HepG2 (cell line): ENCODE data around the gene PKNOX2. TPM values are rescaled to one million over a fixed set of nuclear protein-coding genes. Genes with fewer than 3 reads are reported as not detected.

Experiments used
- ATAC-seq: fragments of 200-7000 bp; cut with Tn5 transposase; 3 replicates; pipeline ENCODE4 v1.9.1; 2020; ENCODE audit warnings: mild to moderate bottlenecking, moderate library complexity
- BruUV-seq: library from RNA; stranded (reverse); fragments of 400-500 nt; replicated peaks from 2 replicates; lab custom pipeline; 2021; lab: Mats Ljungman, UMichigan
- CTCF ChIA-PET: fragments of 300-600 bp; formaldehyde crosslinking; extraction: SDS; loops from one replicate; lab custom pipeline; 2021; ENCODE audit warnings: low total read pairs, inconsistent platforms, low intra/inter-chr PET ratio; lab: Yijun Ruan, JAX
- POLR2A ChIA-PET: fragments of 350-600 bp; sonication (Branson Sonifier 250); formaldehyde crosslinking; loops from one replicate; lab custom pipeline; 2020; ENCODE audit warnings: antibody characterized with exemption, inconsistent platforms; lab: Yijun Ruan, JAX
- DNase-seq: peaks from one replicate; pipeline ENCODE4 v3.0.0-alpha.2; 2015; ENCODE audit warnings: low spot score
- FAIRE-seq: peaks from 3 replicates; lab custom pipeline; 2011; peaks lifted over from hg19 to GRCh38; lab: Jason Lieb, UNC
- H2AFZ ChIP-seq: one replicate; pipeline ENCODE4 v1.6.1; 2011; ENCODE audit warnings: low read length, inconsistent platforms
- H3K27ac ChIP-seq: fragments of 300-600 bp; 3 replicates; pipeline ENCODE4 v1.8.0; 2011; ENCODE audit warnings: mixed run types, mild to moderate bottlenecking, mixed read lengths, low read length, inconsistent platforms; ENCODE audit not compliant: insufficient read depth; ENCODE audit errors: extremely low read length
- H3K27me3 ChIP-seq, 2 experiments: fragments of 200-600 bp in 1 of 2; 2 replicates in 1 of 2; 3 replicates in 1 of 2; pipeline versions ENCODE4 v1.6.0 to v1.8.0; 2011; ENCODE audit warnings: low read length in 2 of 2, mild to moderate bottlenecking in 2 of 2, moderate library complexity in 2 of 2, inconsistent platforms in 1 of 2; ENCODE audit not compliant: insufficient read depth in 2 of 2, control insufficient read depth in 1 of 2
- H3K36me3 ChIP-seq, 2 experiments: fragments of 200-600 bp in 1 of 2; replicated peaks in 1 of 2; 2 replicates in 1 of 2; 3 replicates in 1 of 2; pipeline versions ENCODE4 v1.5.1 to v1.8.0; 2011; ENCODE audit warnings: low read length in 2 of 2, inconsistent platforms in 1 of 2; ENCODE audit not compliant: insufficient read depth in 2 of 2, control insufficient read depth in 1 of 2
- H3K4me1 ChIP-seq: 2 replicates; pipeline ENCODE4 v1.5.1; 2012; ENCODE audit warnings: low read length, inconsistent platforms; ENCODE audit not compliant: insufficient read depth
- H3K4me2 ChIP-seq: 2 replicates; pipeline ENCODE4 v1.6.0; 2011; ENCODE audit warnings: low read depth, low read length, inconsistent platforms
- H3K4me3 ChIP-seq, 3 experiments: fragments of 200-600 bp in 1 of 3; sonication (generic), shearing (Covaris generic) in 1 of 3; replicated peaks in 1 of 3; 2 replicates each; pipeline ENCODE4 v1.5.1; 2011 to 2016; ENCODE audit warnings: low read length in 3 of 3, inconsistent platforms in 2 of 3, low read depth in 2 of 3, mild to moderate bottlenecking in 2 of 3, control low read depth in 1 of 3, mixed read lengths in 1 of 3; ENCODE audit not compliant: insufficient read depth in 1 of 3
- H3K79me2 ChIP-seq: one replicate; pipeline ENCODE4 v1.6.1; 2011; ENCODE audit warnings: low read length, inconsistent platforms; ENCODE audit not compliant: insufficient read depth
- H3K9ac ChIP-seq: 2 replicates; pipeline ENCODE4 v1.6.0; 2011; ENCODE audit warnings: mild to moderate bottlenecking, low read depth, low read length, inconsistent platforms; ENCODE audit not compliant: insufficient read depth
- H3K9me3 ChIP-seq: 2 replicates; pipeline ENCODE4 v1.5.1; 2012; ENCODE audit warnings: mild to moderate bottlenecking, low read length
- H4K20me1 ChIP-seq: 2 replicates; pipeline ENCODE4 v1.6.0; 2011; ENCODE audit warnings: inconsistent platforms, mild to moderate bottlenecking, low read length, moderate library complexity; ENCODE audit not compliant: insufficient read depth
- CENPT ChIP-seq: sonication (generic); formaldehyde crosslinking; IDR thresholded peaks from 2 replicates; pipeline ENCODE4 v1.8.0; 2022; ENCODE audit warnings: low read depth, mild to moderate bottlenecking, moderate library complexity, missing genetic modification reagents
- IRF2 ChIP-seq: IDR thresholded peaks from 2 replicates; pipeline ENCODE4 v1.6.1; 2018; ENCODE audit warnings: missing genetic modification reagents, missing compliant biosample characterization
- TBX3 ChIP-seq: fragments of 450-650 bp; IDR thresholded peaks from 2 replicates; pipeline ENCODE4 v1.6.1; 2017; ENCODE audit warnings: antibody characterized with exemption, mild to moderate bottlenecking, inconsistent platforms, borderline replicate concordance
- WGBS: methylation state at CpG from one replicate; pipeline ENCODE4 v1.1.6; 2017; ENCODE audit warnings: low lambda C conversion rate; 5-methylcytosine and 5-hydroxymethylcytosine counted together
- in situ Hi-C: cut with HindIII; loops from 2 replicates; pipeline ENCODE4 v1.10.0; 2017; ENCODE audit warnings: low pct_unique_long_range_greater_than_20kb; ENCODE audit not compliant: extremely low pct_ligation_motif_present
- intact Hi-C: fragments of 100-400 bp; cut with micrococcal nuclease; formaldehyde crosslinking; loops from one replicate; pipeline ENCODE4 v1.10.0; 2022; ENCODE audit not compliant: unreplicated experiment
- polyA plus RNA-seq, 8 experiments: library from polyadenylated mRNA; depleted of rRNA in 3 of 8; stranded (reverse) in 7 of 8; unstranded in 1 of 8; fragments of >200 nt; fragmentation: Illumina TruSeq in 4 of 8; extraction: Trizol in 4 of 8; gene quantifications; 2 replicates each; pipeline versions ENCODE4 v1.2.1 to v1.2.3, GENCODE V29; 2011 to 2016; ENCODE audit warnings: low read depth in 4 of 8, missing spikeins in 1 of 8, mixed read lengths in 1 of 8; ENCODE audit not compliant: insufficient read depth in 1 of 8
- total RNA-seq, 5 experiments: library from RNA; depleted of rRNA; stranded (reverse); fragments of >200 nt; fragmentation: Illumina TruSeq; extraction: Trizol; gene quantifications; 2 replicates each; pipeline ENCODE4 v1.2.3, GENCODE V29; 2016; ENCODE audit warnings: low read depth in 1 of 5
- TF ChIP-seq, protein P1 (sequence below): IDR thresholded peaks from 2 replicates; pipeline ENCODE4 v1.6.1; 2012; ENCODE audit warnings: low read depth, low read length, improper control_type of control experiment
- TF ChIP-seq, protein P2 (sequence below): sonication (generic); formaldehyde crosslinking; IDR thresholded peaks from 2 replicates; pipeline ENCODE4 v1.5.1; 2020; ENCODE audit warnings: missing genetic modification reagents, mild to moderate bottlenecking, borderline replicate concordance

The PKNOX2 gene
- total and polyA plus RNA-seq, 2 of the 13 experiments (the other 11 are each of a cell fraction or from before 2014, with no cell fraction given) = not detected

DNA sequence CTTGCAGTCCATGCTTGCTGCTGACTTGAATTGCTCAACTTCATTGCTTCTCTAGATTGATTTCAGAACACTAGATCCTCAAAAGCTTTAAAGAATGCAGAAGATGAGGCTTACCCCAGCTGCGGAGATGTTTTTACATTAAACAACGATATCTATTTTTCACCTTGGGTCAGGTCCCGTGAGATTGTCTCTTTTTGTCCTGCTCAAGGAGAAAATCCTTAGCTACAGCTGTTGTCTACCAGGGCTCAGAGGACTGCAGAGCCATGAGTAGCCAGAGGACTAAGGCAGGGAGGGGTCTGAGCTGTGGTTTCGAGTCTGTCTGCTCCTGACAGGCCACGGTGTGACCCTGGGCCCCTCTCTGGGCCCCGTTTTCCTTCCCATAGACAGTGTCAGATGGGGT is 51.4 kb downstream of the PKNOX2 start:
- Histone ChIP-seq H3K4me1 (no peaks in the 10 kb centered on the region), H3K9ac (no peak overlapping the region), H3K9me3 (no peaks in the 10 kb centered on the region), H3K4me3 (no peak overlapping the region), H2AFZ (no peak overlapping the region), H3K79me2 (no peaks in the 10 kb centered on the region), H4K20me1 (no peaks in the 10 kb centered on the region), H3K4me2 (no peak overlapping the region), H3K36me3 (no peaks in the 10 kb centered on the region), H3K27me3 (peaks cover 0 to 45% of the 10 kb centered on the region in 2 experiments; a peak in 4 of 5 replicates), H3K27ac (no peak overlapping the region)
- FAIRE-seq = no peak
- WGBS = 10% methylated on average over 6 of the region's 6 CpGs
- TF ChIP-seq TBX3 (no peak), CENPT (no peak), IRF2 (CRISPR knock-in tag) (no peak)
- TF ChIP-seq, protein P1, sequence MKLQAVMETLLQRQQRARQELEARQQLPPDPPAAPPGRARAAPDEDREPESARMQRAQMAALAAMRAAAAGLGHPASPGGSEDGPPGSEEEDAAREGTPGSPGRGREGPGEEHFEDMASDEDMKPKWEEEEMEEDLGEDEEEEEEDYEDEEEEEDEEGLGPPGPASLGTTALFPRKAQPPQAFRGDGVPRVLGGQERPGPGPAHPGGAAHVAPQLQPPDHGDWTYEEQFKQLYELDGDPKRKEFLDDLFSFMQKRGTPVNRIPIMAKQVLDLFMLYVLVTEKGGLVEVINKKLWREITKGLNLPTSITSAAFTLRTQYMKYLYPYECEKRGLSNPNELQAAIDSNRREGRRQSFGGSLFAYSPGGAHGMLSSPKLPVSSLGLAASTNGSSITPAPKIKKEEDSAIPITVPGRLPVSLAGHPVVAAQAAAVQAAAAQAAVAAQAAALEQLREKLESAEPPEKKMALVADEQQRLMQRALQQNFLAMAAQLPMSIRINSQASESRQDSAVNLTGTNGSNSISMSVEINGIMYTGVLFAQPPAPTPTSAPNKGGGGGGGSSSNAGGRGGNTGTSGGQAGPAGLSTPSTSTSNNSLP = no peak
- TF ChIP-seq, protein P2, sequence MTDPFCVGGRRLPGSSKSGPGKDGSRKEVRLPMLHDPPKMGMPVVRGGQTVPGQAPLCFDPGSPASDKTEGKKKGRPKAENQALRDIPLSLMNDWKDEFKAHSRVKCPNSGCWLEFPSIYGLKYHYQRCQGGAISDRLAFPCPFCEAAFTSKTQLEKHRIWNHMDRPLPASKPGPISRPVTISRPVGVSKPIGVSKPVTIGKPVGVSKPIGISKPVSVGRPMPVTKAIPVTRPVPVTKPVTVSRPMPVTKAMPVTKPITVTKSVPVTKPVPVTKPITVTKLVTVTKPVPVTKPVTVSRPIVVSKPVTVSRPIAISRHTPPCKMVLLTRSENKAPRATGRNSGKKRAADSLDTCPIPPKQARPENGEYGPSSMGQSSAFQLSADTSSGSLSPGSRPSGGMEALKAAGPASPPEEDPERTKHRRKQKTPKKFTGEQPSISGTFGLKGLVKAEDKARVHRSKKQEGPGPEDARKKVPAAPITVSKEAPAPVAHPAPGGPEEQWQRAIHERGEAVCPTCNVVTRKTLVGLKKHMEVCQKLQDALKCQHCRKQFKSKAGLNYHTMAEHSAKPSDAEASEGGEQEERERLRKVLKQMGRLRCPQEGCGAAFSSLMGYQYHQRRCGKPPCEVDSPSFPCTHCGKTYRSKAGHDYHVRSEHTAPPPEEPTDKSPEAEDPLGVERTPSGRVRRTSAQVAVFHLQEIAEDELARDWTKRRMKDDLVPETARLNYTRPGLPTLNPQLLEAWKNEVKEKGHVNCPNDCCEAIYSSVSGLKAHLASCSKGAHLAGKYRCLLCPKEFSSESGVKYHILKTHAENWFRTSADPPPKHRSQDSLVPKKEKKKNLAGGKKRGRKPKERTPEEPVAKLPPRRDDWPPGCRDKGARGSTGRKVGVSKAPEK = no peak
- DNase-seq = no peak
- no peak for ATAC-seq
- CTCF ChIA-PET = no interaction called here
- in situ Hi-C loops = no loop called here
- intact Hi-C loops = no loop called here
- BruUV-seq = no TSS peak
- POLR2A ChIA-PET = no interaction called here
